ENCODE results near the gene REL. TPM values are rescaled to one million over a fixed set of nuclear protein-coding genes. Genes with fewer than 3 reads are reported as not detected.
"Not testable (repeated sequence)": the region's sequence is repeated elsewhere in the genome, so short reads cannot be mapped to it uniquely, and the experiment has no call there.

The REL gene
- total RNA-seq = 21.8 and 30.4 TPM in 2 replicates

GRCh38 chr2:60881047-60881932 lies at the start of gene REL:
TSS of gene REL (plus strand) at chr2:60881574. CDS start at chr2:60881841, 267 bp downstream.
- peak; percentile 94 for DNase-seq

GRCh38 chr2:60831921-60832320 lies 49.5 kb upstream of the REL start:
- no peak for DNase-seq

- no peak for DNase-seq
Measured at GRCh38 chr2:60832621-60833020, 48.8 kb upstream of the REL start.

GRCh38 chr2:60834270-60834717 lies 47.1 kb upstream of the REL start:
- DNase-seq = no peak

GRCh38 chr2:60836491-60836890 lies 44.9 kb upstream of the REL start:
- DNase-seq = no peak

GRCh38 chr2:60837123-60837522 lies 44.3 kb upstream of the REL start:
- no peak for DNase-seq

- DNase-seq = no peak
Measured at GRCh38 chr2:60838481-60838880, 42.9 kb upstream of the REL start.

GRCh38 chr2:60839126-60839813 lies 42.1 kb upstream of the REL start:
- no peak for DNase-seq

GRCh38 chr2:60840880-60841279 lies 40.5 kb upstream of the REL start:
- no peak for DNase-seq

GRCh38 chr2:60843006-60843405 lies 38.4 kb upstream of the REL start:
- no peak for DNase-seq

GRCh38 chr2:60844105-60844504 lies 37.3 kb upstream of the REL start:
- DNase-seq = no peak

- DNase-seq = no peak
Measured at GRCh38 chr2:60847854-60848253, 33.5 kb upstream of the REL start.

- DNase-seq = no peak
Measured at GRCh38 chr2:60849187-60849586, 32.2 kb upstream of the REL start.

GRCh38 chr2:60852282-60852860 lies 29.0 kb upstream of the REL start:
- DNase-seq = peak; percentile 21

- DNase-seq = no peak
Measured at GRCh38 chr2:60853531-60853930, 27.8 kb upstream of the REL start.

GRCh38 chr2:60855989-60856669 lies 25.2 kb upstream of the REL start:
- DNase-seq = no peak

- no peak for DNase-seq
Measured at GRCh38 chr2:60857056-60857455, 24.3 kb upstream of the REL start.

GRCh38 chr2:60858897-60859311 lies 22.5 kb upstream of the REL start:
- DNase-seq = no peak

- peak; percentile 36 for DNase-seq
Measured at GRCh38 chr2:60861736-60862135, 19.6 kb upstream of the REL start.

GRCh38 chr2:60862642-60863041 lies 18.7 kb upstream of the REL start:
- DNase-seq = no peak

GRCh38 chr2:60865361-60865760 lies 16.0 kb upstream of the REL start:
- DNase-seq = not testable (repeated sequence)

- no peak for DNase-seq
Measured at GRCh38 chr2:60867007-60867406, 14.4 kb upstream of the REL start.

GRCh38 chr2:60867848-60868247 lies 13.5 kb upstream of the REL start:
- DNase-seq = peak; percentile 26

All from dermis blood vessel endothelial cell (primary cell).